ENCODE results near the gene NIPSNAP2.
"Not testable (repeated sequence)": the region's sequence is repeated elsewhere in the genome, so short reads cannot be mapped to it uniquely, and the experiment has no call there.

The NIPSNAP2 gene

DNA sequence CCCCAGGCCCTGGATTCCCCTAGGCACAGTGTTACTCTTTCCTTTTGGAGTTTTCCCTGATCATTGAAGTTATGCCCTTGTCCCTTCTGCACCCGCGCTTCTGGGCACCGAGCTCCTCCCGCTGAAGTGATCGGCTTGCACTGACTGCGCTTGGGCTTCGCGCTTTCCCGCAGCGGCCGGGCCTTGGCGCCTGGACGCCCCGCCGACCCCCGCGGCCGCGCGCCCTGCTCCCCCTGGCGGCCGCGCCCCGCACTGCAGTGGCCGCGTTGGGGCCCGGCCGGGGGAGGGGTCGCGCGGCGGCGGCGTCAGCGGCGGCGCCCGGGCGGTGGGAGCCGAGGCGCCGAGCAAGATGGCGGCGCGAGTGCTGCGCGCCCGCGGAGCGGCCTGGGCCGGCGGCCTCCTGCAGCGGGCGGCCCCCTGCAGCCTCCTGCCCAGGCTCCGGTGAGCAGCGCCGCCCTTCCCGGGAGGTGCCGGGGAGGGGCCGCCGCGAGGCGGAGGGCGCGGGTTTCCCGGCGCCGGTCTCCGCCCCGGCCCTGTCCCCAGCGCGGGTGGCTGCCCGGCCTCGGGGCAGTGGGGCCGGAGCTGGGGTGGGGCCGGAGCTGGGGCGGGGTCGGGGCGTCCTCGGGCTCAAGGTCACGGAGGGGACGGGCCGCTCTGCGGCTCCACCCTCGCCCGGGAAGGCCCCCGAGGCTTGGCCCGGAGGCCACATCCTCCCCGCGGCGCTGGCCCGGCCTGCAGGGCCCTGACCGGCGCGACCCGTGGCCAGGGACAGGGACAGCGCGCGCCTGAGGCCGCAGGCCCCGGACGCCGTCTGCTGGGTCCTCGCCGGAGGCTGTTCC is at the start of gene NIPSNAP2:
Gene NIPSNAP2 (plus strand): TSS at position 325 of the 839 bp plus-strand sequence. CDS start 25 bp downstream, at position 350.
- DNase-seq = peak; percentile 60

DNA sequence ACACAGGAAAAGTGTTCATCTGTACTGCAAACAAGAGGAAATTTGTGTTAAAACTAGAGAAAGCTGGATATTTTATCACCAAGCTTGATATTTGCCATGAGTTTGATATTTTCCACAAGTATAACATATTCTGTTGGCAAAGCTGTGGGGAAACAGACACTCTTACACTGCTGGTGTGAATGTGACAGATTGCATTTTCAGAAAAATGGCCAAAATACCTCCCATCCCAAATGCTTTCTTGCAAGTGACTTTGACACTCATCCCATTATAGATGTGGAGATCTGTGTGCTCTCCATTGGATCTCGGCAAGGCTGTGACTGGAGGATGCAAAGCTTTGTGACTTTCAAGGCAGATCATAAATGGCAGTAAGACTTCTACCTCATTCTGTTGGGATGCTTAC is 46.6 kb upstream of the NIPSNAP2 start:
- DNase-seq = no peak

DNA sequence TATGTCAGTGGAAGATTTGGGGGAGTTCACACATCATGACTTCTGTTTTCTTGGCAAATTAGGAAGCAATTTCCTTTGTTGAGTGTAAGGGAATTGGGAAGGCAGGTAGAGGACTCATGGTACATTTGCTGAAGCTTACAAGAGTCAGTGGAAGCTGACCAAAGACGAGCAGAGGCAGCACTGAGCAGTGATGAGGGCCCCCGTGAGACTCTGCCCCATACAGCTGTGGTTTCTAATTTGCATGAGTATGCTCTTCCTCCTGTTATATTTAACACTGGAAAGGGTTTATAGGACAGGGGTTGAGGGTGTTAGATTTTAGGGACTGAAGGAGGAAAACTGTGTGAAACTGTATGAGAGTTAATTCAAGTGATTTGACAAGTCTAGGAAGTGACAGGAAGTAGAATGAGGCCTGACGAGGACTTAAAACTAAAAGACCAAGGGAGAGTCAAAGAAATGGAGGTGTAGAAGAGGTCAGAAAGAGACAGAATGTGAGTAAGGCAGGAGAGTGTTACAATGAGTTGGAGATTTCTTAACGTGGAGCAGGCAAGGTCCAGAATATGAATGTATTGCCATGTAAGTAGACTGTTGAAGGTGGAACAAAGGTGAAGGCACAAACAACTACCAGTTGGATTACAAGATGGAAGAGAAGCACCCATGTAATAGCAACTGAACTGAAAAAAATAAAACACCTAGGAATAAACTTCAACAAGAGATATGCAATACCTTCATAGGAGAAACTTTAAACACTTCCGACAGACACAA is 36.2 kb upstream of the NIPSNAP2 start:
- no peak for DNase-seq

DNA sequence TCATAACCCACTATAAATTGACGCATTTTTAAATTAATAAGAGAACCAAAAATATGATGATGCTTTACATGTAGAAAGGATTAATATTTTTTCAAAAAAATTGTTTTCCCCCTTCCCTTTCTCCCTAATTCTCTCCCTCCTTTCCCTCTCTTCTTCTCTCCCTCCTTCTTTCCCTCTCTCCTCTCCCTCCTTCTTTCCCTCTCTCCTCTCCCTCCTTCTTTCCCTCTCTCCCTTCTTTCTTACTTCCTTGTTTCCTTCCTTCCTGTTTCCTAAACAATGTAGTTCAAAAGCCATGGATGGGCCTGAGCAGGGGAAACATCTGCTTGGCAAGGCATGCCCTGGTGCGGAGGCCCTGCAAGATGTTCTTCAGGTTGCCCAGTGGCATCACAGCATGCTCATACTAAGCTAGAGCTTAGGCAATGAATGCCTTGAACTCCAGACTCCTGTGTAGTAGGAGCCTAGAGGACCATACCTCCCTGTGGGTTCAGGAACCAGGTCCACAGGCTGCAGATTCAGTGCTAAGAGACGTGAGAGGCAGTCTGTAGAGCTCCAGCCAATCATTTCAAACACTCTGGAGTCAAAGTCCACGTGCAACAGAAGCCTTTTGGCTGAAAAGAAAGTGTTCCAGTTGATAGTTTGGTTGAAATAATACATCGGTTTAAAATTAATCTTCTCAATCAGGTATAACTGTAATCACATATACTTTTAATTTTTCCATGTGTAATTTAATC is 32.8 kb upstream of the NIPSNAP2 start:
- DNase-seq = no peak

DNA sequence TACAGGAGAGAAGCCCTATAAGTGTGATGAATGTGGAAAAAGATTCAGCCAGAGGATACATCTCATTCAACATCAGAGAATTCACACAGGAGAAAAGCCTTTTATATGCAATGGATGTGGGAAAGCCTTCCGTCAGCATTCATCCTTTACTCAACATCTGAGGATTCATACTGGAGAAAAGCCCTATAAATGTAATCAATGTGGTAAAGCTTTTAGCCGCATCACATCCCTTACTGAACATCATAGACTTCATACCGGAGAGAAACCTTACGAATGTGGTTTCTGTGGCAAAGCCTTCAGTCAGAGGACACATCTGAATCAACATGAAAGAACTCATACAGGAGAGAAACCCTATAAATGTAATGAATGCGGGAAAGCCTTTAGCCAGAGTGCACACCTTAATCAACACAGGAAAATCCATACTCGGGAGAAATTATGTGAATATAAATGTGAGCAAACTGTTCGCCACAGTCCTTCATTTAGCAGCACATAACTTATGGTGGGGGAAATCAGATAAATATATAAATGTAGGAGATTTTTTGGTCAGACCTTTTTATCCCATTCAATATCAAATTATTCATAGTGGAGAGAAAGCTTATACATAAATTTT is 24.8 kb upstream of the NIPSNAP2 start:
- no peak for DNase-seq

DNA sequence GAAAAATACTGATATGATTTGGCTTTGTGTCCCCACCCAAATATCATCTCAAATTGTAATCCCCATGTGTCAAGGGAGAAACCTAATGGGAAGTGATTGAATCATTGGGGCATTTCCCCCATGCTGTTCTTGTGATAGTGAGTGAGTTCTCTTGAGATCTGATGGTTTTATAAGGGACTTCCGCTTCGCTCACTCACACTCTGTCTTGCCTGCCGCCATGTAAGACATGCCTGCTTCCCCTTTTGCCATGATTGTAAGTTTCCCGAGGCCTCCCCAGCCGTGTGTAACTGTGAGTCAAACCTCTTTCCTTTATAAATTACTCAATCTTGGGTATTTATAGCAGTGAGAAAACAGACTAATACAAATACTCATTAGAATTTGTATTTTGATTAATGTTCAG is 17.8 kb upstream of the NIPSNAP2 start:
- DNase-seq = no peak

DNA sequence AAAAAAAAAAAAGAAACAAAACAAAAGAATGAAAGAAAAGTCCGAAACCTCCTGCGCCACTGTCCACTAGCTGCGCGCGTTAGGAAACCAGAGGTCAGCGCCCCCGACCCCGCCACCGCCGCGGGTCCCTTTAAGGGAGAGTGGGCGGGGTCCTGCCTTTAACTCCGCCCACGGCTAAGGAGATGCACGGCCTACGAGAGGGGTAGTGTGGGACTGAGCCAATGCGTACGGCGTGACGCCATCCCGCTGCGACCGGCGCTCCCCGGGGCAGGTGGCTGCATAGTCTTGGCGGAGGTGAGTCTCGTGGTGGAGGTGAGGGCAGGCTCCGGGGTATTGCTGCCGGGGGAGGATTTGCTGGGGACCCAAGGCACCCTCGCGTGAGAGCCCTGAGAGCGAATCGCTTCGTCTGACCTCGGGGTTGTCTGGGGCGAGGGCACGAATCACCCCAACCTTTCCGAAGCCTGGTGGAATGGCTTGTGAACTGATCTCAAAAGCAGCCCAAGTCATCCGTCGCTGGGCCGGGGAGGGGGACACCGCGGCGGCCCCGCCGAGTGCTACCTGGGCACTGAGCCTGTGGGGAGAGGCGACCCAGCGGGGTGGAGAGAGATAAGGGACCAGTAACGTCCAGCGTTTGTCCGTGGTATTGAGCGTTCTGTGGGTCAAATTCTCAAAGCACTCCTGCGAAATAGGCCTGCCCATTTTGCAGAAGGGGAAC is 12.6 kb upstream of the NIPSNAP2 start, which contains the start of gene MRPS17:
Gene MRPS17 (plus strand): TSS at position 241 of the 715 bp plus-strand sequence. CDS start 1,319 bp downstream, outside the sequence.
- peak; percentile 94 for DNase-seq

DNA sequence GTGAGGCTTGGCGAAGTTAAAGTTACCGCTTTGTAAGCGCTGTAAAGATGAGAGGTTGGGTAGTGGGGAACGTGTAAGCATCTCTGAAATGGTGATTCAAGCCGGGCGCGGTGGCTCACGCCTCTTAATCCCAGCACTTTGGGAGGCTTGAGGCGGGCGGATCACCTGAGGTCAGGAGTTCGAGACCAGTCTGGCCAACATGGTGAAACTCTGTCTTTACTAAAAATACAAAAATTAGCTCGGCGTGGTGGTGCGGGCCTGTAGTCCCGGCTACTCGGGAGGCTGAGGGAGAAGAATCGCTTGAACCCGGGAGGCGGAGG is 12.1 kb upstream of the NIPSNAP2 start:
- DNase-seq = not testable (repeated sequence)

DNA sequence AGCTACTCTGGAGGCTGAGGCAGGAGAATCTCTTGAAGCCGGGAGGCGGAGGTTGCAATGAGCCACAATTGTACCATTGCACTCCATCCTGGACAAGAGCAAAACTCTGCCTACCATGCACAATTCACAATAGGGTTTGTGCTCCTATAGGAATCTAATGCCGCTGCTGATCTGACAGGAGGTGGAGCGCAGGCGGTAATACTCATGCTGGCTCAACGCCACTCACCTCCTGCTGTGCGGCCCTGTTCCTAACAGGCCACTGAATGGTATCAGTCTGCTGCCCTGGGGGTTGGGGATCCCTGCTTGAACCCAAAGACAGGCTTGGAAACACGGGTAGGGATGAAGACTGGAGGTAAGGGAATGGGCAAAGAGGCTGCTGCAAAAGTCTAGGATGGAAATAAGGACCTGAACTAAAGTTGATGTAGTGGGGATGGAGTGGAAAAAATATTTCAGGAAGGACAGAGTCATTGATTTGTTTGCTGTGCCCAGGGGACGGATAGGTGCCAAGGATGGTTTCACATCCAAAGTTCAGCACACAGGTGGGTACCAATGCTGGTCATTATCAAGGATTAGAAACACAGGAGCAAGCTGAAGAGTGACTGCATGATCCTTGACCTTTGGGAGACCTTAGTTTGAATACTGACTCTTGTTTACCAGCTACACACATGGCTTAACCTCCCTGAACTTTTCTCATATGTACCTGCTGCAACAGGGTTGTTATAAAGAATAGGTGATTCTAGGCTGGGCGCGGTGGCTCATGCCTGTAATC is 10.5 kb upstream of the NIPSNAP2 start:
- DNase-seq = no peak

DNA sequence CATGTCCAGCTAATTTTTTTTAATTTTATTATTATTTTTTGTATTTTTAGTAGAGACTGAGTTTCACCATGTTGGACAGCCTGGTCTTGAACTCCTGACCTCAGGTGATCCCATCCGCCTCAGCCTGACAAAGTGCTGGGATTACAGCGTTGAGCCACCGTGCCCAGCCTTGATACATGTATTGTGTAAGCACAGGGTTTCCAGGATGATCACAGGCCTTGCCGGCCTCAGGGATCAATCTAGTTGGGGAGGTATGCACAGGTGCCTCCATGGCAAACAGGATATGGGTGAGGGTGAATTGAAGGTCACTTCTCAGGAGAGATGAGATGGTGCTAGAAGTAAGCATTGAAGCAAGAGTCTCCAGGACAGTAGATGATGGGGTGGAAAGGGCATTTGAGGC is 7.2 kb upstream of the NIPSNAP2 start:
- no peak for DNase-seq

DNA sequence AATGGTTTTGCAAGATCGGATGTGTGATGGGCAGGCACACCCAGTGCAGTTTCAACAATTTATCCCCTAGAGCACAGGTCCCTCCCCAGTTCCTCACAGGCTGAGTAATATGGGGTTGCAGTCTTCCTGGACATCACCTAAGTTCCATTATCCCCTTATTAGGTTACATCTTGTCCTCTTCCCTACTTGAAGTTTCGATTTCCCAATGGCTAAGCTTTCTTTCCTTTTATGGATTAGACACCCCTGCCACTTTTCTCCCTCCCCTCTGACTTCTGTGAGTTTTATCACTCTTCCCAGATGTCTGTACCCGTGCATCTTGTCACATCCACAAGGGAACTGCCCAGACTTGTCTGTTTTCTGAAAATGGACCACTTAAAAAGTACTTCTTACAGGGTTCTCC is 2.4 kb upstream of the NIPSNAP2 start:
- no peak for DNase-seq

DNA sequence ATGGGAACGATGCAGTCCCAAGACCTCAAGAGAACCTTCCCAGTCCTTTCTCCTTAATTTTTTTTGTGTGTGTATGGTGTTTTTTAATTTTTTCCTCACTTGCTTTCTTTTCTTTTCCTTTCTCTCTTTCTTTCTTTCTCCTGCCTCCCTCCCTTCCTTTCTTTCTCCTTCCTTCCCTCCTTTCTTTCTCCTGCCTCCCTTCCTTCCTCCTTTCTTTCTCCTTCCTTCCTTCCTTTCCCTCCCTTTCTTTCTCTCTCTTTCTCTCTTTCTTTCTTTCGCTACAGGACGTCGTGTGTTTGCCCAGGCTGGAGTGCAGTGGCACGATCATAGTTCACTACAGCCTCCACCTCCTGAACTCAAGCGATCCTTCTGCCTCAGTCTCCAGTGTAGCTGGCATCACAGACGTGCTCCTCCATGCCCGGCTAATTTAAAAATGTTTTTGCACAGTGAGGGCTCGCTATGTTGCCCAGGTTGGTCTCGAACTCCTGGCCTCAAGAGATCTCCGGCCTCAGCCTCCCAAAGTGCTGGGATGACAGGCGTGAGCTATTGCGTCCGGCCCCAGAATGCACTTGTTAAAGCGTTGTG is 709 bp upstream of the NIPSNAP2 start:
- DNase-seq = no peak

DNA sequence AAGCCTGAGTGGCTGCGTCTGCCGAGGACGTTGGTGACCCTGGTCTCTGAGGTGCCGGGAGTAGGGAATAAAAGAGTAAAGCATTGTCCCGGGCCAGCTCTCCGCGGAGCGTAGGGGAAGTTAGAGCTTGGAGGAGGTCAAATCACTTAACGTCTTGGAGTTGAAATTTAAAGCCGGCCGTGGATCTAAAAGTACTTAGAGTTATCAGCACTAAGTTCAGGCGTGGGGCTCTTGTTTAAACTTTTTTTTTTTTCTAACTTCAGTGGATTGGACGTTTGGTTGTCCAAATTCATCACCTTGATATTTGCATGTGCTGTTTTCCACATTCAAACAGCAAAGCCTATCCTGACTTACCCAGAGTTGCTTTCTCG is 700 bp downstream of the NIPSNAP2 start:
- no peak for DNase-seq

DNA sequence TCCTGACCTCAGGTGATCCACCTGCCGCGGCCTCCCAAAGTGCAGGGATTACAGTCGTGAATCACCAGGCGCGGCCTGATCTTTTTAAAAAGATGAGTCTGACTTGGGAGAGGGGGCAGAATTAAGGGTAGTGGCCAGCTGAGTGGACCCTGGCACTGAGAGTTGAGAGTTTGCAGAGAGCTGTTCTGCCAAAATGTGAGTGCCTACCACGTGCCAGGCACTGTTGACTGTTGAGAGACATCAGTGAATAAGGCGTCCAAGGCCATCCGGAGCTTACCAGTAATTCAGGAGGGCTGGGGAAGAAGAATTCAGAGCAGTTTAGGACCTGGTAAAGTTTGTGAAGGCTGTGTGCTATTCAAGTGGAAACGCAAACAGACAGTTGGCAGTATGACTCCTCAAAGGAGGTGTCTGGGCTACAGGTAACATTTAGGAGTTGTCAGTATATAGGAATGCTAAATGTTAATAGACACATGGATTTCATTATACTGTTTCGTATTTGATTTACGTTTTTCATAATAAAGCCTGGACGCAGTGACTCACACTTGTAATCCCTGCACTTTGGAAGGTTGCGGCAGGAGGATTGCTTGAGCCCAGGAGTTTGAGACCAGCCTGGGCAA is 1.5 kb downstream of the NIPSNAP2 start:
- no peak for DNase-seq

DNA sequence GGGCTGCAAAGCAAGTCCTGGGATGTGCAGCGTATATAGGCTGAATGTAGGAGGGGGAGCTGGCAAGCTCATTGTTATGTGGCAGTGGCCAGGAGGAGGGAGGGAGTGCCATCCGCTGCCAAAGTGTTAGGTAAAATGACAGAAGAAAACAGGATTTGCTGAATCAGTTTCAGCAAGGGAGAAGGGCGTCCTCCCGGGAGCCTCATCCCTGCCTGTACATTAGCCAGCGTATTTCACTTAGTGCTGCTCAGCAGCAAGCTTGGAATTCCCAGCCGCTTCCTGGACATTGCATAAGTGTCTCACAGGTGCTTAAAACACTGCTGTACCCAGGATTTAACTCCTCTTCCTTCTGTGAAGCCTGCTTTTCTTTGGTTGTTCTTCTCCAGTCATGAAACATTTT is 2.5 kb downstream of the NIPSNAP2 start:
- DNase-seq = no peak

DNA sequence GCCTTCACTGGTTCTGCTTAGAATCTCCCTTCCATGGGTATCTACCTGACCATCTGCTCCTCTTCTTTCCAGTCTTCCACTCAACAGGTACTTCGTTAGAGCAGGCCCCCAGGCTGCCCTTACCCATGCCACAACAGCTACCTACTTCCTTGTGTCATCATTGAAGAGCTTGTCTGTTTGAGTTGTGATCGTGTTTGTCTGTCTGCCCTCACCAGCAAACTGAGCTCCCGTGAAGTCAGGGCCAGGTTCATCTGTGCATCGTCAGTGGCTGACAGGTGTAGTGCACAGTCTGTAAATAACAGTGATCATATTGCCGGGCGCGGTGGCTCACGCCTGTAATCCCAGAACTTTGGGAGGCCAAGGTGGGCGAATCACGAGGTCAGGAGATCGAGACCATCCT is 5.0 kb downstream of the NIPSNAP2 start:
- no peak for DNase-seq

DNA sequence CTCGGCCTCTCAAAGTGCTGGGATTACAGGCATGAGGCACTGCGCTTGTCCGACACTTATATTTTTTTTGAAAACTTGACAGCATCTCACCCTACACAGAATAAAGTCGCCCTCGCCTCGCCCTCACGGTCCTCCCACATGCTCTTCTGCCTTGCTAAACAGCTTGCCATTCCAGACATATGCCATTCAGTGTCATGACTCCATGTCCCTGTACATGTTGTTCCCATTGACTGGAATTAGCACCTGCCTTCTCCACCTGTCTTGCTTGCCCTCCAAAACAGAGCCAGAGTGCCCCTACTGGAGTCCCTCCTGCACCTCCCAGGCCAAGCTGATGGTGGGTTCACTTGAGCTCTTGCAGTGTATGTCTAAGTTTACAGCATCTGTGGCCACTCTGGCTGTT is 6.2 kb downstream of the NIPSNAP2 start:
- no peak for DNase-seq

DNA sequence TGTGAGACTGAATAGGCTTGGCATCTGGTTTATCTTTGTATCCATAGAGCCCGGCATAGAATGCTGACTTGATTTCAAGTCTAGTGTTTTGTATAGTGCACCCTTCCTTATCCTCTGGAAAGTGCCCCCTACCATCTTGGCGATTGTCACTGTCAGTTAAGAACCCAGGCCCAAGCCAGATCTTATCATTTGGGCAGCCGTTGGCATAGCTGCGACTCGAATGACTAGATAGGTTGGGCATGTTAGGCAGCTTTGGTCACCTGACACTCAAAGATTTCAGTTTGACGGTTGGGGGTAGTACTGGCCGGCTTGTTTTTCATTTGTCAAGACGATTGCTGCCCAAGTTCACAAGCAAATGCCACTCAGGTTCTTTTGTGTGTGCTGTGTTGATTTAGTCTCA is 6.6 kb downstream of the NIPSNAP2 start:
- no peak for DNase-seq

DNA sequence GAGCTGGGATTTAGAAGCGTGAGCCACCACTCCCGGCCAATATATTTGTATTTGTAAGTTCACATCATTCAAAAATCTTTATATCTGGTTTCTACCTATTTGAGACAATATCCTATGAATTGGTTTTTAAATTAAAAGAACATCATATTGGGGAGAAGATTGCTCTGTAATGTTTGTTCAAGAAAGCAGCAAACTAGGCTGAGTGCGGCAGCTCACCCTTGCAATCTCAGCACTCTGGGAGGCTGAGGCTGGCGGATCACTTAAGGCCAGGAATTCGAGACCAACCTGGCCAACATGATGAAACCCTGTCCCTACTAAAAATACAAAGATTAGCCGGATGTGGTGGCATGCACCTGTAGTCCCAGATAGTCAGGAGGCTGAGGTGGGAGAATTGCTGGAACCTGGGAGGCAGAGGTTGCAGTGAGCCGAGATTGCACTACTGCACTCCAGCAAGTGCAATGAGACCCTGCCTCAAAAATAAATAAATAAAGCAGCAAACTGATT is 9.4 kb downstream of the NIPSNAP2 start:
- DNase-seq = no peak

DNA sequence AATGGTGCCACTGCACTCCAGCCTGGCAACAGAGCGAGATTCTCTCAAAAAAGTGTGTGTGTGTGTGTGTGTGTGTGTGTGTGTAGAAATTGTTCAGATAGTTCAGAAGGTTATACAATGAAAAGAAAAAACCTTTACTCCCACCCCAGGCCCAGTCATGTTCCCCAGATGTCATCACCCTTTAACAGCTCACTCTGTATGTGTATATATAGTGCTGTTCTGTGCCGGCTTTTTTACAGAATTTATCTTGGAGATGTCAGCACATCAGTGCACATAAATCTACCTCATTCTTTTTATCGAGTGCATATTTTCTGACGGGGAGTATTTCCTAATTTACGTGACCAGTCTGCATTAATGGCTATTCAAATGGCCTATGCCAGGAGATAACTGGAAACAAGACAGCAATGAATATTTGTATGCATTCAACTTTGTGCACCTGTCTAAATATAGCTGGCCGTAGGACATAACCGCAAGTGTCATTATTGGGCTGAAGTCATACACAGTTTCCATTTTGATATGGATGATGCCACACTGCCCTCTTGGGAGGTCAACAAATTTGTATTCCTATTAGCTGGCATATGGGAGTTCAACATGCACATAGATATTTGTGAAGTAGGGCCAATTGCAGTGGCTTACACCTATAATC is 11.7 kb downstream of the NIPSNAP2 start:
- DNase-seq = no peak

All from CD4-positive, alpha-beta T cell treated with Interleukin-17A for 1 hour (primary cell).